ENCODE measurements around the gene SRGAP3.

Gene SRGAP3

GRCh38 chr3:9075762-9076161 is 173.7 kb downstream of the SRGAP3 start:
- DNase-seq, result no peak

GRCh38 chr3:9074079-9074478 is 175.4 kb downstream of the SRGAP3 start:
- DNase-seq, result no peak

GRCh38 chr3:9072667-9073009 is 176.8 kb downstream of the SRGAP3 start:
- no peak for DNase-seq

- no peak for DNase-seq
Observed at GRCh38 chr3:9071936-9072666, 177.3 kb downstream of the SRGAP3 start.

DNA sequence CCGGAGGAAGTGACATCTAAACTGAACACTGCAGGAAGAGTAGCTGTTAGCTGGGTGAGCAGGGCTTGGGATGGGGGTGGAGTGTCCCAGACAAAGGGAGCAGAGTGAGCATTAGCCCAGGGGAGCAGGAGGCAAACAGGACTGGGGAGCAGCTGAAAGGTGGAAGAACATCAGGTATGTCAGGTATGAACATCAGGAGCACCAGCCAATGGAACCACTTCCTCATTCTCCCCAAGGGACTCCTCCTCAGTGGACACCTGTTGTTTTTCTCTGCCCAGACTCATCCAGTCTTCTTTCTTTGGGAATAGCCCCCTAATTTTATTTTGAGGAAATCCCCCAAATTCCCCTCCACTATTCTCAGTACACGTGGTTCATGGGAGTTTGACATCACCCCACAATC is 178.5 kb downstream of the SRGAP3 start:
- DNase-seq, result no peak

DNA sequence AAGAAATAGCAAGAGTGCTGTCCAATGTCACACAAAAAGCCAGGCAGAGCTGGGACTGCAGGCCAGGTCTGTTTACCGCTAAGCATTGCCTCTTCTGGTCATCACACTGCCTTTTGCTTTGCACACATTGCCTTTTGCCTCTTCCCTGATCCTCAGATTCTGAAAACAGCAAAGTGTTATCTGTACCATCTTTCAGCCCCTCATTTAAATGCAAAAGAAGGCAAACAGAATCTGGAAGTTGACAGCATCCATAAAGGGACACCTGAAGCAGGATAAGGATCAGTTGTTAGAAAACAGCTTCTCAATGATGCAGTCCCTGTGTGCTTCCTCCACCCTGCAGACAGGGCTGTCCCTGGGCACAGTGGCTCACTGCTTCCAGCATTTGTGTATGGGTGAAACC is 179.5 kb downstream of the SRGAP3 start:
- no peak for DNase-seq

GRCh38 chr3:9068051-9068450 is 181.4 kb downstream of the SRGAP3 start:
- no peak for DNase-seq

DNA sequence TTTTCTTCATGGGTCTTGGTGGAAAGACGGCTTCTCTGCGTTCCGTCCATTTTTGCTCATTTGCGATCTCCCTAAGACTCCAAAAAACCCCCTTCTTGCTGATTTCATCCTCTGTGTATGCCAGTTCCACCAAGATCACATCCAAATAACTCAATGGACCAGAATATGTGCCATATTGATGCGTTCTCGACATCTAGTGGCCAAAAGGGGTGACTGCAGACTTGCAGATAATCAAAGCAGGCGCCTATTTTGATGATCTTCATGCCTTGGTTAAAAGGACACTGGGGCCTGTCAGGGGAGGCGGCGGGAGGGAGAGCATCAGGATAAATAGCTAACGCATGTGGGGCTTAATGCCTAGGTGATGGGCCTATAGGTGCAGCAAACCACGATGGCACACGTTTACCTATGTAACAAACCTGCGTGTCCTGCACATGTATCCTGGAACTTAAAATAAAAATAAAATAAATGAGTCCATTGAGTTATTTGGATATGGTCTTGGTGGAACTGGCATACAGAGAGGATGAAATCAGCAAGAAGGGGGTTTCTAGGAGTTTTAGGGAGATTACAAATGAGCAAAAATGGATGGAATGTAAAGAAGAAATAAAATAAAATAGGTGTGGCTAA is 182.0 kb downstream of the SRGAP3 start:
- DNase-seq, result no peak

DNA sequence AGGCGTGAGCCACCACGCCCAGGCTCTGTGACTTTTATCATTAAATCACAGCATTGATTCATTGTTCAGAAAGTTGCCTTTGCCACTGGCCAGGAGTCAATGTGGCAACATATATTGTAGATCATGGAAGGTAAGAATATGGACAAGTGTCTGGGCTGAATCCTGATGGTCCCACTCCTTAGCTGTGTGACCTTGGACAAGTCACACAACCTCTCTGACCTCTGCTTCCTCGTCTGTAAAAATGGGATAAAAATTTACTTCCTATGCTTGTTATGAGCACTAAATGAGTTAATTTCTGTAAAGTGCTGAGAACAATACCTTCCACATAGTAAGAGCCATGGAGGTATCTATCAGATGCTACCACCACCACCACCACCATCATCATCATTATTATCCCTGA is 182.7 kb downstream of the SRGAP3 start:
- no peak for DNase-seq

- no peak for DNase-seq
Observed at GRCh38 chr3:9066141-9066540, 183.3 kb downstream of the SRGAP3 start.

DNA sequence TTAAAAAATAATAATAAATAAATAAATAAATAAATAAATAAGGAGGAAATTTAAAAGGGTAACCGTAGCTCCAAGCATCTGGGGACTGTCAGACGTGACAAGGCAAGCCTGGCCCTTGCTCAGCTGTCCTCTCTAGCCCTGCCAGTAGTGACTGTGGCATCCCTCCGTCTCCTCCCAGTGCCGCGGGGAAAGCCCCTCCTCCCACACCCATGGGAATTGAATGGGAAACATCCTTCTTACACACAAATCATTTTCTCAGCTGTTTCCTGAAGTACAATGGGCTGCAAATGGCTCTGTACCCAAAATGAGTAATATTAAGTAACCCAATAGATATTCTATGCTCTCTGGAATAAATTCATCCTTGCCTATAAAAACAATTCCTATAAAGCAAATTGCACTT is 184.6 kb downstream of the SRGAP3 start:
- no peak for DNase-seq

DNA sequence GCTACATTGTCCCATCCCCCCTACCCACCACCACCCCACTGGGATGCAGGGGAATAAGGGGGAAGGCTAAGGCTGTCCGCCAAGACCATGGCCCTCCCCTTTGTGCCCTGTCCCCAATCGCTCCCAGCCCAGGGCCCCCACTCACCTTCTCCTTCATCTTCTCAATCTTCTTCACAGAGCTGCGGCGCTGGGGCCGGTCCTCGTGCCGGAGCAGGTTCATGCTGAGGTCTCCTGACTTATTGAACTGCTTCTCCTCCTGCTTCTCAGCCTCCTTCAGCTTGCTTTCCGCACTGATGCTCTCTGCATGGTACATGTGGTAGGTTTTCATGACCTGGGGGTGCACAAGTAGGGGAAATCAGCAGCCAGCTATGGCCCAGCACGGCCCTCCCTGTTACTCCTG is 185.2 kb downstream of the SRGAP3 start:
- DNase-seq, result no peak

- DNase-seq, result no peak
Observed at GRCh38 chr3:9062570-9062969, 186.9 kb downstream of the SRGAP3 start.

DNA sequence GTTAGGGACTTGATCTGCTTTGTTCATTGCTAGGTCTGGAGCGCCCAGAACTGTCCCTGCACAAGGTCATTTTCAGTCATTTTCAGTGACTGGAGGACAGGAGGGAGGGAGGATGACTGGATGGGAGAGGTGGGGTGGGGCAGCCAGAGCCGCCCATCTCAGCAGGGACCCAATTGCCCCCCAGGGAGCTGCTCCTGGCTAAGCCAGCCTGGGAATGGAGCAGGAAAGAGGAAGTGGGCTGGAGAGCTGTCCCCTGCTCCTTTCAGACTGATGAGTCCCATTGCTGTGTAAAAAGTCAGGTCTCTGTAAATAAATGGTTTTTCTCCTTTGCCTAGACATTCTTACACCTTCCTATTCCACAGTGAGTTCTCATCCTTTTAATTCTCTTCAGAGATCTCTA is 187.8 kb downstream of the SRGAP3 start:
- no peak for DNase-seq

- DNase-seq, result no peak
Observed at GRCh38 chr3:9059489-9060400, 189.7 kb downstream of the SRGAP3 start.

DNA sequence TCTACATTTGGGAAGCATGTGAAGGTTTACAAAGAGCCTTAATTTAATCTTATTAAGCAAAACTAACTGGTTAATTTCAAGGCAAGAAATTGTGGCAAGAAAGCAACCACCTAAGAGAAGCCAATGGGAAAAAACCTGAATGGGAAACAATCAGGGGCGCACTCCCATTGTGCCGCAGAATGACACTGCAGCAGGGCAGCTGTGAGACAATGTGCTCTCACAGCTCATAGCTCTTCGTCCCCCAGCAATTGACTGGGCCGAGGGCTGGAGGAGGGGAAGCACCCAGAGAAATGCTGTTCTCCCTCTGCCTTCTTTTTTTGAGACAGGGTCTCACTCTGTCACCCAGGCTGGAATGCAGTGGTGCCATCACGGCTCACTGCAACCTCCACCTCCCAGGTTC is 192.9 kb downstream of the SRGAP3 start:
- DNase-seq, result no peak

GRCh38 chr3:9047452-9048346 is 201.7 kb downstream of the SRGAP3 start:
- no peak for DNase-seq

DNA sequence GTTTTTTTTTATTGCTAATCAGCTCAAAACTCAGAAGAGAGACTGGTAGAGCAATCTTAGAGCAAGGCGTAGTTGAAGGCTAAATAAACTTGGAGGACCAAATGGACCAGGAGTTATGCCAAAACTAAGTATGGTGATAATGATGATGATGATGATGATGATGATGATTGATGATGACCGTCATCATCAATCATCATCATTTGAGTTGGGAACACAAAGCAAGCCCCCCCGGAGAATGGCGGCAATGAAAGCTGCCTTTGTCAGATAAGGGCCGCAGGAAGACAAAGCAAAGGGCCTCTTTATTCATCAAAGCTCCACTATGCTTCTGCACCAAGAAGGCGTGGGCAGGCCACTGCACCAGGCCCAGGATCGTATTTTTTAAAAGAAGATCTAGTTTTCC is 204.1 kb downstream of the SRGAP3 start:
- no peak for DNase-seq

GRCh38 chr3:9043063-9043462 is 206.4 kb downstream of the SRGAP3 start:
- no peak for DNase-seq

DNA sequence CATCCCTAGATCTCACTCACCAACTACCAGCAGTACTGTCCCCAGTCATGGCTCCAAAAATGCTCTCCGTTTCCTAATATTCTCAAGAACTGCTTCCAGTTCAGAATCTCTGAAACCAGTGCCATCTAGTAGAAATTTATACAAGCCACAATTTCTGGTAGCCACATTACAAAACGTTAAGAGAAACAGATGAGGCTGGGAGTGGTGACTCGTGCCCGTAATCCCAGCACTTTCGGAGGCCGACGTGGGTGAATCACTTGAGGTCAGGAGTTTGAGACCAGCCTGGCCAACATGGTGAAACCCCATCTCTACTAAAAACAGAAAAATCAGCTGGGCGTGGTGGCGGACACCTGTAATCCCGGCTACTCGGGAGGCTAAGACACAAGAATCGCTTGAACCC is 207.8 kb downstream of the SRGAP3 start:
- no peak for DNase-seq

- DNase-seq, result no peak
Observed at GRCh38 chr3:9040996-9041395, 208.4 kb downstream of the SRGAP3 start.

DNA sequence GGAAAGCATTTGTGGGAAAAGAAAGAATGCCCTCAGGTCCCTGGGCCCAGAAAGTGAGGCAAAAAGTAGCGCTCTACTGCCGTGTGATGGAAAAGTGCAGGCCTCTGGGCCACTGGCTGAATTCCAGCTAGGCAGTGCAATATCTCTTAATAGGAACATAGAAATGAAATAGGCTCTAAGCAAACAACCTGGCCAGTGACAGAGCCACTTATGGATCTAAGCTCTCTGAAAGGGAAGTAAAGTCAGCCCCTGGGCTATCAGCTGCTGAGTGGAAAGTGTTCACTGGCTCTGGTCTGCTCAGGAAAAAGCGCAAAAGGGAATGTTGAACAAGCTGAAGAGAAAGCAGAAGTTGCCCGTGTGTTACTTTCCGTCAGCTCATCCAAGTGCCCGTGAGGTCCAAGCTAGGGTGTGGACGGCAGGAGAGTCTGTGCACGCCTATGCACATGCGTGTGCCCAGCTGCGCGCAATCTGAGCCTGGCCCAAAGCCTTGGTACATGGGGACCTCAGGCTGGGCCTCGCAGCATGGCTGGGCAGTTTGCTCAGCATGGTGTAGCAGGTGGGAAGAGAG is 212.2 kb downstream of the SRGAP3 start:
- DNase-seq, result no peak
